Measurements from ENCODE around the gene TIMM44.
A peak's percentile ranks its signal among the peaks of the same experiment; 100 is the strongest.
"Not testable (repeated sequence)": the region's sequence is repeated elsewhere in the genome, so short reads cannot be mapped to it uniquely, and the experiment has no call there.

TIMM44 gene

DNA sequence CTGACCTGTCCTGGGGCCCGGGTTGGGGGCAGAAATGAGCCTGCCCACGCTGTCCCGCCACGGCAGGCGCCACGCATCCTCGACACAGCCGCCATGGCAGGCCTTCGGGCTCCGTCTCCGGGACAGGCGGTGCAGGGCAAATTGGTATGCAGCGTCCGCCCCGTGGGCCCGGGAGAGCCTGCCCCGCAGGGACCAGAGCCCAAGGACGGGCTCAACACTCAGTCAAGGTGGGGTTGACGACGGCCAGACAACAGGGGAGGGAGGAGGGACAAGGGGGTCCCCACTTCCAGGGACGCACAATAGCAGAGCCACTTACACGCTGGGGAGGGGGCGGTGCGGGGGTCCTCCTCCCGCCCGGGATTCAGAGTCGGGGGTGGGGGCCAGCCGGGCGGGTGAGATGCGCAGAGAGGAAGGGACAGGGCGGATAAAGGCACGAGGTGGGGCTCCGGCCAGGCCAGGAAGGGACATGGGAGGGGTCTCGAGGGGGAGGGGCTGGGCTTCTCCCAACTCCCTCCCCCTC lies 18.8 kb downstream of the TIMM44 start:
- DNase-seq = peak in 1 of 4 experiments; percentile 1

DNA sequence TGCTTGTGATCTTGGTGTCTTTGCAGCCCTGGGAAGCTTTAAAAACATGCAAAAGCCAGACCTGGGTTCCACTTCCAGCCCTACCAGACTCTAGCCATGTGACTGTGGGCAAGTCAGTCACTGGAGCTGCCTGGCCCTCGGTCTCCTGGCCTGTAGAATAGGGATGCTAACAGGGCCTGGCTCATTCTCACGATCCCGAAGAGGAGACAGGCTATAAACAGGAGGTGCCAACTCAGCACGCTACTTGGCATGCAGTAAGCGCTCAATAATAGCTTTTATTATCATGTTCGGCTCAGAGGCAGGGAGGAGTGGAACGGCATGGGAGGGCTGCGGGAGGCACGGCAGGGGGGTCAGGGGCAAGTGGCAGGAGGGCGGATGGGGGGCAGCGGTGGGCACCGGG lies 19.2 kb downstream of the TIMM44 start:
- DNase-seq = peak in 1 of 4 experiments; percentile 14

DNA sequence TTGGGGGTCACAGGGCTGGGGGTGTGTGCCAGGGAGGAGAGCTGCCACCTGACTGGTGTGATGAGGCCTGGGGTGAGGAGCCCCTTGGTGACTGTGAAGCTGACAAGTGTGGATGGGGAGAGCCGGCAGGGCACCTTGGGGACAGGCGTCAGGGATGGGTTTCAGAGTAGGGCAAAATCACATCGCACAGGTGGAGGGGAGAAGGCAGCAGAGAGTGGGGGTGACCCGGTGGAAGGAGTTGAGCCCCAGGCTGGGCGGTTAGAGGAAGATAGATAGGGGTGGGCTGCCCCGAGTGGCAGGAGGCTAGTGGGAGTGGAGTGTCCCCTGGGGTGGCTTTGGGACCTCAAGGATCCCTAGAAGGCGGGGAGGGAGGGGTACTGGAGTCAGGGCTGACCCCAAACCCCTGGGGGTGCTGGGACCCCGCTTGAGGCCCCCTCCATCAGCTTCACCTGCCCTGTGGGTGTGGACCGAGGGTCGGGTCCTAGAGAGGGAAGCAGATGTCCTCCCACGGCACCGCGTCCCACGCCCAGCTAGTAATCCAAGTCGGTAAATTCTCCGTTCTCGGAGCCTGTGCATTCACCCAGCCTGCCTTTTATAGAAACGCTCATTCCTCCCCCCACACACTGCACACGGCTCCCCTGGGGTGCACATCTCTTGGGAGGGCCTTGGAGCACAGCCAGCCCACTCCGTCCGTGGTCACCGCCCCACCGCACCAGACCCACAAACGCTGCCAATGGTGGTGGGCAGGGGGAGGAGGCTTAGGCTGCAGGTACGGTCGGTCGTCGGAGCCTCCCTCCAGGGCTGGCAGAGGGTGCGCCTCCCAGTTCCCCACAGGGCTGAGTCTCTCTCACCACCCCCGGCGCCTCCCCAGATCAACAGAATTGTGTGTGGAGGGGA lies 19.9 kb downstream of the TIMM44 start:
- DNase-seq = peak in 1 of 4 experiments; percentile 2

DNA sequence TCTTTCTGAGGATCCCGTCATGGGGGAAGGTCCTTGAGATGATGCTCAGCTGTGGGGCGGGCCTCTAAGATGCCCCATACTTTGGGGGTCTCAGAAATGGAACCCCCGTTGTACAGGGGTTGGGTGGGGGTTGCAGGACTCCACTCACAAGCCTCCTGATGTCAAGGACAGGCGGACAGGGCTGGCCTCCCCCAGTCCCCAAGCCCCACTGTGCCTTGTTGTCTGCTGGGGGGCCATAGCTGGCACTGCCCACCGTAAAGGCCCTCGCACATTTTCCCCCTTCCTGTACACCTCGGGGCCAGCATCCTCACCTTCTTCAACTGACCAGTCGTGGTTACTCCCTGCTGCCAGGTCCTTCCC lies 20.6 kb downstream of the TIMM44 start:
- peak in 1 of 4 experiments; percentile 1 for DNase-seq

DNA sequence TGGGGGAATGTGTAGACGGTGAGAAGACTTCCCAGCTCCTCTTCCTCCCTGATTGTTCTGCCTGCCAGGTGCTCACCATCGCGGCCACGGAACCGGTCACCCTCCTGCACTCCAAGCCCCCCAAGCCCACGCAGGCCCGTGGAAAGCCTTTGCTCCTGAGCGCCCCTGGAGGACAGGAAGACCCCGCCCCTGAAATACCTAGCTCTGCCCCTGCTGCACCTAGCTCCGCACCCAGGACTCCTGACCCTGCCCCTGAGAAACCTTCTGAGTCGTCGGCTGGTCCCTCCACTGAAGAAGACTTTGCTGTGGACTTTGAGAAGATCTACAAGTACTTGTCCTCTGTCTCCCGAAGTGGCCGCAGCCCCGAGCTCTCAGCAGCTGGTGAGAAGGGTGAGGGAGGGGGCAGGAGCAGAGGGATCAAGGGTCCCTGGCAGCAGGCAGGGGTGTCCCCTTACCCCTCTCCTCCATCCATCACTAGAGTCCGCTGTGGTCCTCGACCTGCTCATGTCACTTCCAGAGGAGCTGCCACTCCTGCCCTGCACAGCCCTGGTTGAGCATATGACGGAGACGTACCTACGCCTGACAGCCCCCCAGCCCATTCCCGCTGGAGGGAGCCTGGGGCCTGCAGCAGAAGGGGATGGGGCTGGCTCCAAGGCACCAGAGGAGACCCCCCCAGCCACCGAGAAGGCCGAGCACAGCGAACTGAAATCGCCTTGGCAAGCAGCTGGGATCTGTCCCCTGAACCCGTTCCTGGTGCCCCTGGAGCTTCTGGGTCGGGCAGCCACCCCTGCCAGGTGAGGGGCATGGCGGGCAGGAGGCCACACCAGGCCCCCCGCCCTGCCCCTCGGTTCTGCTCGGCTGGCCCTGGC lies 21.3 kb downstream of the TIMM44 start:
- no peak for DNase-seq

DNA sequence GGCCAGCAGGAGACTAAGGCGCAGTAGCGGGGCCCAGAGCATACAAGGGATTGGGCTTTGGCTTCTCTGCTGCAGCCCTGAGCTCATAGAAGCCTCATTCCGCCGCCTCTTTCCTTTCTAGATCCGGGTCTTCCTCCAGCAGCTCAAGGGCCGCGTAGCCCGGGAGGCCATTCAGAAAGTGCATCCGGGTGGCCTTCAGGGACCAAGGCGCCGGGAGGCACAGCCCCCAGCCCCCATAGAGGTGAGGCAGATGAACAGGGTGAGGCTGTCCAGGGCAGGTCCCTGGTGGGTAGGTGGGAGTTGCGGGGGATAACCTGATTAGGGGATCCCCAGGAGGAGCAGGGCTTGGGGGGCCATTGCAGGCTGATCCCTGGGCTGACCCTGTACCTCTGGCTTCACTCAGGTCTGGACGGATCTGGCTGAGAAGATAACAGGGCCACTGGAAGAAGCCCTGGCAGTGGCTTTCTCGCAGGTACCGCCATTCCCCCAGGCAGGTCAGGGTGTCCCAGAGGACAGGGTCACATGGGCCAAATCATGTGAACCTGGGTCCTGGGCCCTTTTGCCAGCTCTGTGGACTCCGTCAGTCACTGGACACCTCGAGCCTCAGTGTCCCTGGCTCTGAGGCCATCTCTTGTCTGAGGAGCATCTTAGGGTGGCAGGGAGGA lies 22.0 kb downstream of the TIMM44 start:
- DNase-seq = no peak

DNA sequence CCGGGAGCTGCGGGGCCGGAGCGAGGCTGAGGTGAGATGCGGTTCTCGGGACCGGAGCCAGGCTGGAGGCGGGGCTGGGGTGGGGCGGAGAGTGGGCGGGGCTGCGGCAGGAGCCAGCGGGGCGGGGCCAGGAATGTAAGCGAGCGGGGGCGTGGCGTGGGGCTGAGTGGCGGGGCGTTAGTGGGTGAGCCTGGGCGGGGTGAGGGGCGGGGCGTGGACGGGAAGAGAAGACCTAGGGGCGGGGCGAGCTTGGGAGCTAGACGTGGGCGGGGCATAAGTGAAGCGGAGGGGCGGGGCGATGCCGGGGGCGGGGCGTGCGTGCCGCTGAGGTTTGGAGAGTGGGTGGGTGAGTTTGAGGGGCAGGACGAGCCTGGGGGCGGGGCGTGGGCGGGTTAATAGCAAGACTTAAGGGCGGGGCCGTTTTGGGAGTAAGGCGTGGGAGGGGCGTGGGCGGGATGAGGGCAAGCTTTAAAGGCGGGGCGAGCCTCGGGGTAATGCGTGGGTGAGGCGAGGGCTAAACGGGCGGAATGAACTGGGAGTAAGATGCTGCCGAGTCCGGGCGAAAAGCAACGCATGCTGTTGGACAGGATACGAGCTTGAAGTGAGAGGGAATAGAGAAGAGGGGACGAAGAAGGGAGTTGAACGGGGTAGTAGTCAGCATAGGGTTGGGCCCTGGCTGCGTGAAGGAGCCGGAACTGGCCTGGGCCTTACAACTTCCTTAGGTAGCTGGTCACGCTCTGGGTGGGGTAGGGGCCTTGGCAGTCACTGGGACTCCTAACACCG lies 22.8 kb downstream of the TIMM44 start:
- DNase-seq = peak; percentile 96 to 100 (median 99)

DNA sequence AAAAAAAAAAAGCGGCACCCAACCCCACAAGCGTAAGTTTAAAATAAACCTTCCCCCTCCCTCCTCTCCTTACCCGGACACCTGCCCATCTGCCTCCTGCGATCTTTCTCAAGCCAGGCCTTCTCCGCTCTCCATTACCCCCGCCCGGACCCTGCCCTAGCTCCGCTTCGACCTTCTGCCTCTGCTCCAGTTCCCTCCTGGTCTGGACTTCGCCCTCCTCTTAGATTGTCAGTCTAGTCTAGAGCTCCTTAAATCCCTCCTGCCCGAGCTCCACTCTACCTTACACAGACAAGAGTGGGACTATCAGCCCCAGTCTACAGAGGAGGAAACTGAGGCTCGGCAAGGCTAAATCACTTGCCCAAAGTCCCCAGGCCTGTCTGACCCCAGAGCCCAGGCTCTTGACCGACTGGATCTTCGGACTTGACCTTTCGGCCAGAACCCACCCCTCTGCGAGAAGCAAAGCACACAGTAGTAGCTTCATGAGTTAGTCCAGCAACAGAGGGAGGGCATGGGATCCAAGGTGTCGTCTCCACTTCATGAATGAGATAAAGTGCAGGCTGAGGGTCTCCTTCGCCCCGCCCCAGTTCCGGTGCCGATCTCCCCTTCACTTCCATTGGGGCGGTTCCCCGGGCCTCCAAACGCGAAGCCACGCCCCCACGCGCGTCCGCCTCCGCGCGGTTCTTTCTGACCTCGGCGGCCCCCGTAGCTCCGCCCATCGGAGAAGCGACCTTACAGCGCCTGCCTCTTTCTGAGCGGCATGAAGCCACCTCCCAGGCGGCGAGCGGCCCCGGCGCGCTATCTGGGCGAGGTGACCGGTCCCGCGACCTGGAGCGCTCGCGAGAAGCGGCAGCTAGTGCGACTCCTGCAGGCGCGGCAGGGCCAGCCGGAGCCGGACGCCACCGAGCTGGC lies 23.6 kb downstream of the TIMM44 start, which contains the start of gene SNAPC2:
TSS of gene SNAPC2 (plus strand) at position 729 of the 909 bp plus-strand sequence. CDS start at position 758, 29 bp downstream.
- DNase-seq = peak; percentile 95 to 98 (median 98)

DNA sequence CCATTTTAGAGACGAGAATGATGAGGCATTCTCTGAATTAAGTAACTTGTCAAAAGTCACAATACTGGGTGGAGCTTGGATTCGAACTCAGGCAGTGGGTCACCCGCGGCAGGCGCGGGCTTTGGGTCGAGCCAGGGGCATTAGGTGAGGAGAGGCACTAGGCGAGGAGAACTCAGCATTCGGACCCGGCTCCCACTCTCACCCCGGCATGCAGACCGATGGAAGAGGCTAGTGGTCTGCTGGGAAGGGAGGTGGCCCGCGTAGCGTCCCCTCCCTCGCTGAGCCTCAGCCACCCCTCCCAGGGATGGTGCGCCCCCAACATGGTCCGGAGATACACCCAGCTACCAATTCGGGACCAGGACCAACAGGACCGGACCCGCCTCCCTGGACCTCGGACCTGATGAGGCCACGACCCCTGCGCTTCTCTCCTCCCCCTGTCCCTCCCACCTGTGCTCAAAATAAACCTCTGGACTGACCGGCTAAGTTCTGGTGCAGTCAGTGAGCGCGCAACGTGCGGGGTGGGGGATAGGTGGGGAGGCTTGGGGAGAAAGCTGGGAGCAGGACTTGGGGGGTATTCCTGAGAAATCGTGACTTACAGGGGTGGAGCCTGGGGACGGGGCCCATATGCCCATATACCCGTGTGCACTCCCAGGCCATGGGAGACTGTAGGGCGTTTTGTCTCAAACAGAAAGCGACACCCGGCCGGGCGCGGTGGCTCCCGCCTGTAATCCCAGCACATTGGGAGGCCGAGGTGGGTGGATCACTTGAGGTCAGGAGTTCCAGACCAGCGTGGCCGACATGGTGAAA lies 24.6 kb downstream of the TIMM44 start:
- no peak for DNase-seq

DNA sequence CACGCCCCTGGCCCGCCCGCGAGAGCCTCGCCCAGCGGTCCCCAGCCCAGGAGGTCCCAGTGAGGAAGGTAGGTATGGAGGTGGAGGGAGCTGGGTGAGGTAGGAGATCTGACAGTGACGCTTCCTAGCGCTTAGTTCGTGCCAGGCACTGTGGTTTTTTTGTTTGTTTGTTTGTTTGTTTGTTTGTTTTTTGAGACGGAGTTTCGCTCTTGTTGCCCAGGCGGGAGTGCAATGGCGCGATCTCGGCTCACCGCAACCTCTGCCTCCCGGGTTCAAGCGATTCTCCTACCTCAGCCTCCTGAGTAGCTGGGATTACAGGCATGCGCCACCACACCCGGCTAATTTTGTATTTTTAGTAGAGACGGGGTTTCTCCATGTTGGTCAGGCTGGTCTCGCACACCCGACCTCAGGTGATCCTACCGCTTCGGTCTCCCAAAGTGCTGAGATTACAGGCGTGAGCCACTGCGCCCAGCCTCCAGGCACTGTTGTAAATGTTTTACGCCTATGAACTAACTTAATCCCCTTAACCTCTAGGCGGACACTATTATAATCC lies 25.3 kb downstream of the TIMM44 start:
- not testable (repeated sequence) for DNase-seq

DNA sequence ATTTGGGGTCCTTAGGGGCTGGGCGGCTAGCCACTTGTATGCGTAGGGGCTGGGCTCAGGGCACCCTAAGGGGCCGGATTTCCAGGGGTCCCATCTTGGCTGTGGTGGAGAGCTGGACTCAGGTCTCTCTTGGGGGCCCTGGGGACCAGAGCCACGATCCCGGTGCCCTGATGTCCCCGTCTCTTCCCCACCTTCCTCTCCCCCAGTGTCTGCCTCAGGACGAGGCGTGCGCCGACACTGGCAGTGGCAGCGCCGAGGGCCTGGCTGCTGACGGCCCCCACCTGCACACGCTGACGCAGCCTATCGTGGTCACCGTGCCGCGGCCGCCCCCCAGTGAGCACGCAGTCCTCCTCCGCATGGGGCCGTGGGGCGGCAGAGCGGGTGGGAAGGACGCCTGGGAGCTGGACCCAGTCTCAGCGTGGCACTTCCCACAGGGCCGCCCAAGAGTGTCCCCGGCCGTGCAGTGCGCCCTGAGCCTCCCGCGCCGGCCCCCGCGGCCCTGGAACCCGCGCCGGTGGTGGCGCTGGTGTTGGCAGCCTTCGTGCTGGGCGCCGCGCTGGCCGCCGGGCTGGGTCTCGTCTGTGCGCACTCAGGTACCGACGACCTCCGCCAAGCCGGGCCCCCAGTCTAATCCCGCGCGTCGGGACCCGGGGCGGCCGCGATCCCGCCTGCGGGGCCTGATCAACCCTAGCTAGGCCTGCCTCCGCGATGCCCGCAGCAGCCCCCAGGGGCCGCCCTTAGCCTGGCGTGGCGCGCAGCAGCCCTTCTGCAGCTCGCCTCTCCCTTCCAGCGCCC lies 26.0 kb downstream of the TIMM44 start:
- peak; percentile 62 to 85 (median 68) for DNase-seq

DNA sequence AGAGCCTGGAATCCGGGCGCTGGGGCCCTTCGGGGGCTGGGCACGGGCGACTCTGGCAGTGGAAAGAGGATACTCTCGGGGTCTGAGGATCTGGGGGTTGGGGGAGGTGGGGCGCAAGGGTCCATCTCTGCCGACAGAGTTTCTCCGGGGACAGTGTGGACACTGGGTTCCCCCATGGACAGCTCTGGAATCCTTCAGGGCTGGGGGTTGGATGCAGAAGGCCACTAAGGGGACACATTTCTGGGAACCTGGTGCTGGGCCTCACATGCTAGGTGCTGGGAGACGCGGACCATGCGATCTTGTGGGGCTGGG lies 26.6 kb downstream of the TIMM44 start:
- no peak for DNase-seq

DNA sequence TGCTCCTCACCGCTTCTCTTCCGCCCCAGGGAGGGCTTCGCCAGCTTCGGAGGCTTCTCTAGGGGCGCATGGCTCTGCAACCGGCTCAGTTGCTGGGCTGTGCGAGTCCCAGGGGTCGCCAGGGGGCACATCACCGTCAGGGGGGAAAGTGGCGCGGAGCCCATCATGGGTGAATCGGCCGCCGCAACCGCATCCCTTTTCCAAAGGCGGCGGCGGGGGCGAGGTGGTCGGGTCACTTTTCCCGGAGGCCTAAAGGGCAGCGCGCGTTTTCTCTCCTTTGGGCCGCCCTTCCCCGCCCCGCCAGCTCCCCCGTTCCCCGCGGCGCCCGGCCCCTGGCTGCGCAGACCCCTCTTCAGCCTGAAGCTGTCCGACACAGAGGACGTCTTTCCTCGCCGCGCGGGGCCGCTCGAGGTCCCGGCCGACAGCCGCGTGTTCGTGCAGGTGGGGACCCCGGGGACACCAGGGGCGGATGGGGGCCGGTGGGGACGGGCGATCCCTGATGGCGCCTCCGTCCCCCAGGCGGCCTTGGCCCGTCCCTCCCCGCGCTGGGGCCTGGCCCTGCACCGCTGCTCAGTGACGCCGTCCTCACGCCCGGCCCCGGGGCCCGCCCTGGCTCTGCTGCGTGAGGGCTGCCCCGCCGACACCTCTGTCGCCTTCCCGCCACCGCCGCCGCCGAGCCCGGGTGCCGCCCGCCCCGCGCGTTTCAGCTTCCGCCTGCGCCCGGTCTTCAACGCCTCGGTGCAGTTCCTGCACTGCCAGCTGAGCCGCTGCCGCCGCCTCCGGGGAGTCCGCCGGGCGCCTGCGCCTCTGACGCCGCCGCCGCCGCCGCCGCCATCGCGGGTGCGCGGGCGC lies 27.1 kb downstream of the TIMM44 start:
- DNase-seq = peak; percentile 47 to 86 (median 70)

DNA sequence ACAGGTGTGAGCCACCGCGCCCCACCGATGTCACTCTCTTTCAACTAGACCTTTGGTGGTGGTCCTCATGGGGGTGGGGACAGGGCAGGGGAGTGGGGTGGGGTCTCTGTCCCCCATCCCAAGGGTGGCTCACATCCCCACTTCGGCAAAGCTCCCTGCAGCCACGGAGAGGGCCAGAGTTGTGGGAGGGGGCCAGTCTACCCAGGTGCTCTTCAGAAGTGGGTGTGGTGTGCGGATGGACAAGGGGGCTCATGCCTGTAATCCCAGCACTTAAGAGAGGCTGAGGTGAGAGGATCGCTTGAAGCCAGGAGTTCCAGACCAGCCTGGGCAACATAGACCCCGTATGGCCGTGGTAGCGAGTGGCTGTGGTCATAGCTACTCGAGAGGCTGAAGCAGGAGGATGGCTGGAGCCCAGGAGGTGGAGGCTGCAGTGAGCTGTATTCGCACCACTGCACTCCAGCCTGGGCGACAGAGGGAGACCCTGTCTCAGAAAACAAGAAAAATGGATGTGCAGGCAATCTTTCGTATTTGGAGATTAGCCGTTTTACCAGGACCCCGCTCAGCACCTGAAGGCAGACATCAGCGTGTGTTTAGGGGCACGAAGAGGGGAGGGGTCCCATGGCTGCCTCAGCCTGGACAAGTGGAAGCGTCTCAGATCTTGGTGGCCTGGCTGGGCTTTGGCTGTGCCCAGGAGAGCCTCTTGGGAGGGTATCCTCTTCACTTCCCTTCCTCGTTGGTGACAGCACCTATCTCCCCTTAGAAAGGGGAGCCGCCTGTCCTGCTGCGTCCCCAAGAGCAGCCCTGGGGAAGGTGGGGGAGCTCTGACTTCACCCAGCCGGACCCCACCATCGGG lies 28.0 kb downstream of the TIMM44 start:
- DNase-seq = no peak

DNA sequence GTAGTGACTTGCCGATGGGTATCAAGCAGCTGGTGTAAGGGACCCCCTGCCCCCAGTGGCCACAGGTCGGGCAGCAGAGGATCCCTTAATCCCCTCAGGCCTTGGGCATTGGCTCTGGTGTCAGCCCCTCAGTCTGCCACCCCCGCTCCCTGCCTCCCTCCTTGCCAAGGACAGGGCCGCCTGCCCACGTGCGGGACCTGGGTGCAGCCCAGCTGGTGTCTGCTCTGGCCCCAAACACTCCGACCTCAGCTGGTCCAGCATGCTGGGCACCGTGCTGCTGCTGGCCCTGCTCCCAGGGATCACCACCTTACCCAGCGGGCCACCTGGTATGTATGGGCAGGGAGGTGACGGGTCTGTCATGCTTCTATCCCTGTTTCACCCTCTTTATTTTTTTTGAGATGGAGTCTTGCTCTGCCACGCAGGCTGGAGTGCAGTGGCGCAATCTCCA lies 28.8 kb downstream of the TIMM44 start, which contains the start of gene TGFBR3L:
TSS of gene TGFBR3L (plus strand) at position 233 of the 448 bp plus-strand sequence.
- DNase-seq = no peak

DNA sequence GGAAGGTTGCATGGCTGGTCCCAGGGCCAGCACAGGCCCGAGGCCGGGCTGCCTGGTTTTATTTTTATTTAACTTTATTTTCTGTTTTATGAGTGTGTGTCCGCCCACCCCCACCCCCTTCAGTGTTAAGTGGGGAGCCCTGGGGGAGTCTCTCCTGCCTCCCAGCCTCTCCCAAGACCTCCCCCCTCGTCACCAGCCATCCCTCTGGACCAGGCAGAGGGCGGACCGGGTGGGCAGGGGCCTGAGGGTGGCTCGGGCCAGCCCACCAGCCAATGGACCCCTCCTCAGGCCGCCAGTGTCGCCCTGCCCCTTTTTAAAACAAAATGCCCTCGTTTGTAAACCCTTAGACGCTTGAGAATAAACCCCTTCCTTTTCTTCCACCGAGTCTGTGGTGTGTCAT lies 29.4 kb downstream of the TIMM44 start:
- no peak for DNase-seq

DNA sequence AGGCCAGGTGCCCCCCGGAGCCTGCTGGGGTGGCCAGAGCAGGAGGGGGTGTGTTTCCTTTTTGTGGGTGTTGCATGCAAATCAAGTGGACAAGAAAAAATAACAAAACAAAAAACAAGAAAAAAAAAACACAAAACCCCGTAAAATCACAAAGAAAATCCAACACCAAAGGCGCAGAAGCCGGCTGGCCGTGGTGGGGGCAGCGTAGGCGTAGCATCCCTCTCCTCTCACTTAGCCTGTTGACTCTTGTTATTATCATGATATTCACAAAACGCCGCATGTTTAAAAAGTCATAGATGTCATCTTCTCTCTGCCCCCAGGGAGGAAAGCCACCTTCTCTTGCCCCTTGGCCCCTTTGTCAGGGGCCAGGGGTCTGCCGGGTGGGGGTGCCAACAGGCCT lies 29.8 kb downstream of the TIMM44 start:
- no peak for DNase-seq
